Keratinocyte (primary cell): ENCODE data around the gene OFD1. TPM values are rescaled to one million over a fixed set of nuclear protein-coding genes. Genes with fewer than 3 reads are reported as not detected.

Source experiments
- DNase-seq: peaks from one replicate; pipeline ENCODE4 v3.0.0-alpha.2; 2011; ENCODE audit warnings: low read depth, missing footprints, low spot score
- FAIRE-seq: peaks from 2 replicates; lab custom pipeline; 2011; peaks lifted over from hg19 to GRCh38; lab: Jason Lieb, UNC
- H2AFZ ChIP-seq: 2 replicates; pipeline ENCODE4 v1.6.0; 2012; ENCODE audit warnings: low read length, control low read depth, inconsistent platforms; ENCODE audit not compliant: control insufficient read depth
- H3K27ac ChIP-seq: 2 replicates; pipeline ENCODE4 v1.5.1; 2011; ENCODE audit warnings: low read length; ENCODE audit not compliant: control insufficient read depth, insufficient read depth
- H3K27me3 ChIP-seq: 3 replicates; pipeline ENCODE4 v1.6.0; 2011; ENCODE audit warnings: low read length; ENCODE audit not compliant: control insufficient read depth, insufficient read depth; ENCODE audit errors: extremely low read depth
- H3K36me3 ChIP-seq, 2 experiments: 2 replicates in 1 of 2; 3 replicates in 1 of 2; pipeline ENCODE4 v1.5.1; 2011; ENCODE audit warnings: low read length in 2 of 2, mild to moderate bottlenecking in 1 of 2; ENCODE audit not compliant: control insufficient read depth in 2 of 2, insufficient read depth in 2 of 2; ENCODE audit errors: extremely low read depth in 1 of 2
- H3K4me1 ChIP-seq: 3 replicates; pipeline ENCODE4 v1.5.1; 2011; ENCODE audit warnings: low read length; ENCODE audit not compliant: control insufficient read depth, insufficient read depth; ENCODE audit errors: extremely low read depth
- H3K4me2 ChIP-seq: 3 replicates; pipeline ENCODE4 v1.6.0; 2011; ENCODE audit warnings: low read depth, low read length; ENCODE audit not compliant: control insufficient read depth, insufficient read depth; ENCODE audit errors: extremely low read depth
- H3K4me3 ChIP-seq, 3 experiments: fragments of 200-600 bp in 1 of 3; sonication (generic) in 1 of 3; 2 replicates in 2 of 3; 3 replicates in 1 of 3; pipeline ENCODE4 v1.5.1; 2011 to 2016; ENCODE audit warnings: low read length in 3 of 3, mild to moderate bottlenecking in 3 of 3, control low read depth in 2 of 3, inconsistent platforms in 1 of 3, low read depth in 1 of 3, mixed read lengths in 1 of 3, mixed run types in 1 of 3, moderate library complexity in 1 of 3; ENCODE audit not compliant: control insufficient read depth in 2 of 3, insufficient read depth in 2 of 3; ENCODE audit errors: extremely low read depth in 1 of 3
- H3K79me2 ChIP-seq: 2 replicates; pipeline ENCODE4 v1.6.0; 2012; ENCODE audit warnings: low read length; ENCODE audit not compliant: control insufficient read depth, insufficient read depth
- H3K9ac ChIP-seq: 3 replicates; pipeline ENCODE4 v1.6.0; 2011; ENCODE audit warnings: low read length; ENCODE audit not compliant: control insufficient read depth, insufficient read depth; ENCODE audit errors: extremely low read depth
- H3K9me1 ChIP-seq: 3 replicates; pipeline ENCODE4 v1.6.0; 2011; ENCODE audit warnings: low read length; ENCODE audit not compliant: control insufficient read depth, insufficient read depth; ENCODE audit errors: extremely low read depth
- H3K9me3 ChIP-seq: 2 replicates; pipeline ENCODE4 v1.5.1; 2012; ENCODE audit warnings: low read depth, low read length; ENCODE audit not compliant: control insufficient read depth
- H4K20me1 ChIP-seq: 3 replicates; pipeline ENCODE4 v1.6.0; 2011; ENCODE audit warnings: low read length; ENCODE audit not compliant: control insufficient read depth, insufficient read depth; ENCODE audit errors: extremely low read depth
- CTCF ChIP-seq, 3 experiments: IDR thresholded peaks in 1 of 3; conservative IDR thresholded peaks in 1 of 3; optimal IDR thresholded peaks in 1 of 3; 2 replicates in 2 of 3; 3 replicates in 1 of 3; pipeline versions ENCODE3 to v1.5.1; 2011; ENCODE audit warnings: low read length in 3 of 3, mild to moderate bottlenecking in 3 of 3, moderate library complexity in 2 of 3, control low read depth in 1 of 3, inconsistent platforms in 1 of 3; ENCODE audit not compliant: insufficient read depth in 2 of 3; ENCODE audit errors: extremely low read depth in 1 of 3
- EZH2 ChIP-seq: IDR thresholded peaks from one replicate; pipeline ENCODE4 v1.6.1; 2012; ENCODE audit warnings: inconsistent platforms, mild to moderate bottlenecking, low read length, moderate library complexity
- dilution Hi-C: fragments of 300-500 bp; cut with MboI; formaldehyde crosslinking; loops from one replicate; pipeline ENCODE4 v1.7.0; 2020; ENCODE audit warnings: low sequenced_read_pairs; ENCODE audit not compliant: extremely low pct_ligation_motif_present
- polyA minus RNA-seq, 3 experiments: library from RNA; depleted of rRNA, polyadenylated mRNA; stranded (reverse); fragments of >200 nt; gene quantifications; 1 replicate in 1 of 3; 2 replicates in 1 of 3; 3 replicates in 1 of 3; pipeline ENCODE4 v1.2.3, GENCODE V29; 2011
- polyA plus RNA-seq, 5 experiments: library from polyadenylated mRNA; depleted of rRNA in 3 of 5; stranded (reverse) in 3 of 5; stranded (forward) in 1 of 5; unstranded in 1 of 5; fragments of >200 nt; gene quantifications; 1 replicate in 1 of 5; 2 replicates in 3 of 5; 3 replicates in 1 of 5; pipeline versions ENCODE4 v1.2.1 to v1.2.3, GENCODE V29; 2011 to 2012; ENCODE audit warnings: missing spikeins in 2 of 5, low read depth in 1 of 5, low replicate concordance in 1 of 5

Gene OFD1
- polyA plus RNA-seq (10.6 to 18.3 TPM (median 17.0 TPM) in 3 replicates), polyA minus RNA-seq (3.0 to 11.9 TPM (median 10.8 TPM) in 3 replicates)
- 119 TPM for polyA plus RNA-seq (2011; ENCODE audit: low read depth)
- polyA plus RNA-seq (2011; cell fraction: cytosol; rRNA removed), result 6.4 and 8.5 TPM in 2 replicates
- polyA plus RNA-seq (2011; cell fraction: nucleus; rRNA removed), result 40.9 and 52.9 TPM in 2 replicates
- polyA plus RNA-seq (2012; ENCODE audit: low replicate concordance), result 10.6 and 27.9 TPM in 2 replicates
- polyA minus RNA-seq (2011; cell fraction: cytosol; rRNA and poly(A)+ RNA removed), result 6.3 TPM
- polyA minus RNA-seq (2011; cell fraction: nucleus; rRNA and poly(A)+ RNA removed), result 17.2 and 27.0 TPM in 2 replicates

- TF ChIP-seq EZH2, result no peak
- TF ChIP-seq CTCF (optimal IDR thresholded peaks at IDR 0.05 in 1 of 3, IDR thresholded peaks at IDR 0.05 in 1 of 3, conservative IDR thresholded peaks at IDR 0.05 in 1 of 3; ENCODE audit: extremely low read depth in 1 of 3, insufficient read depth in 2 of 3, low read length in 3 of 3), result peak in 1 of 3 experiments; percentile 4
- Histone ChIP-seq H3K9me3 (no peaks in the 10 kb centered on the region), H4K20me1 (no peaks in the 10 kb centered on the region), H3K27me3 (no peaks in the 10 kb centered on the region), H3K4me3 (peak within 1 kb of the TSS; percentile 87 to 99 (median 96)), H3K4me1 (peaks cover 10% of the 10 kb centered on the region), H3K4me2 (peak within 1 kb of the TSS; percentile 96), H3K79me2 (peaks cover 47% of the 10 kb centered on the region), H2AFZ (peak within 1 kb of the TSS; percentile 98), H3K27ac (peak within 1 kb of the TSS; percentile 97), H3K36me3 (peaks cover under 1 to 2% of the 10 kb centered on the region in 2 experiments), H3K9me1 (no peaks in the 10 kb centered on the region), H3K9ac (peak within 1 kb of the TSS; percentile 98)
- dilution Hi-C loops, result no loop called here
- DNase-seq (peak; percentile 93), FAIRE-seq (peak; percentile 91)
Measured at GRCh38 chrX:13734278-13735172, at the start of gene OFD1, which contains the start of gene TRAPPC2. OFD1 (plus strand) TSS chrX:13734748; CDS start chrX:13735072, 324 bp downstream. TRAPPC2 (minus strand) TSS chrX:13734620; CDS start chrX:13719963, 14,657 bp downstream.

- H2AFZ ChIP-seq, result no peak overlapping the region
- peaks cover 4% of the 10 kb centered on the region for H3K27me3 ChIP-seq
- no peak overlapping the region for H3K27ac ChIP-seq
- no peak overlapping the region for H3K4me2 ChIP-seq
- no peak overlapping the region for H3K4me3 ChIP-seq
- peaks cover 10% of the 10 kb centered on the region for H3K4me1 ChIP-seq
- no peaks in the 10 kb centered on the region for H4K20me1 ChIP-seq
- no peaks in the 10 kb centered on the region for H3K9me1 ChIP-seq
- DNase-seq, result no peak
- H3K9ac ChIP-seq, result no peak overlapping the region
- TF ChIP-seq EZH2 (no peak), CTCF (optimal IDR thresholded peaks at IDR 0.05 in 1 of 3, IDR thresholded peaks at IDR 0.05 in 1 of 3, conservative IDR thresholded peaks at IDR 0.05 in 1 of 3; ENCODE audit: extremely low read depth in 1 of 3, insufficient read depth in 2 of 3, low read length in 3 of 3) (no peak)
- H3K79me2 ChIP-seq, result peaks cover 12% of the 10 kb centered on the region
- H3K36me3 ChIP-seq, result no peaks in the 10 kb centered on the region
- peak; percentile 71 for FAIRE-seq
- H3K9me3 ChIP-seq, result no peaks in the 10 kb centered on the region
- dilution Hi-C loops, result no loop called here
Measured at GRCh38 chrX:13685126-13685763, 49.3 kb upstream of the OFD1 start.
